ENCODE results near the gene ABCC9.

- TF ChIP-seq EZH2 (IDR thresholded peaks at IDR 0.05) (no peak), POLR2AphosphoS5 (IDR thresholded peaks at IDR 0.05; ENCODE audit: borderline replicate concordance, low read depth, low read length) (no peak), FOXP2 (optimal IDR thresholded peaks at IDR 0.05; ENCODE audit: control extremely low read depth, extremely low read length, insufficient read depth) (no peak)
Measured at GRCh38 chr12:21888276-21888863, 52.9 kb downstream of the ABCC9 start.
